Esophagus squamous epithelium (tissue), 4 donors: ENCODE data around the gene LRRN1.

ENCODE experiments used
- POLR2A ChIP-seq, 4 donors: fragments of 450-650 bp; IDR thresholded peaks; one replicate each; pipeline ENCODE4 v1.6.1; 2017; ENCODE audit warnings: antibody characterized with exemption in 4 of 4, mild to moderate bottlenecking in 4 of 4, moderate library complexity in 3 of 4
- TF ChIP-seq, protein P1 (sequence below), 6 experiments: fragments of 450-650 bp in 4 of 6; fragments of 200-600 bp in 2 of 6; sonication (generic) in 2 of 6; IDR thresholded peaks; one replicate each; pipeline ENCODE4 v1.5.1; 2016 to 2019; ENCODE audit warnings: antibody characterized with exemption in 6 of 6, mild to moderate bottlenecking in 4 of 6, moderate library complexity in 4 of 6

DNA sequence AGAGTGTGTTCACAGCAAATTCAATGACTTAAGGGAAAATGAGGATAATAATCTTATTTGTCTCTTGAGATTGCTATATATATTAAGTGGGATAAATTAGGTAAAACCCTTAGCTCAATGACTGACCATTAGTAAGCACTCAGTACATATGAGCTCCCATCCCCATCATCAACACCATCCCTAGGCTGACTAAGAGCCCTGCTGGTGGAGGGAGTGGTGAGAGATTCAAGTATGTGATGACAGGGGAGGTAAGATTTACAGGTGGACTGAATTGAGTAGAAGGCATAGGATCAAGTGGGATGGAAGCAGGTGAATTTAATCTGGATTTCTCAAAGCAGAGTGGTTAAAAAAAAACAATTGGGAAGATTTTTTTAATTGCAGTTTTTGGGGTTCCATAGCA lies 21.0 kb upstream of the LRRN1 start:
- TF ChIP-seq, protein P1, sequence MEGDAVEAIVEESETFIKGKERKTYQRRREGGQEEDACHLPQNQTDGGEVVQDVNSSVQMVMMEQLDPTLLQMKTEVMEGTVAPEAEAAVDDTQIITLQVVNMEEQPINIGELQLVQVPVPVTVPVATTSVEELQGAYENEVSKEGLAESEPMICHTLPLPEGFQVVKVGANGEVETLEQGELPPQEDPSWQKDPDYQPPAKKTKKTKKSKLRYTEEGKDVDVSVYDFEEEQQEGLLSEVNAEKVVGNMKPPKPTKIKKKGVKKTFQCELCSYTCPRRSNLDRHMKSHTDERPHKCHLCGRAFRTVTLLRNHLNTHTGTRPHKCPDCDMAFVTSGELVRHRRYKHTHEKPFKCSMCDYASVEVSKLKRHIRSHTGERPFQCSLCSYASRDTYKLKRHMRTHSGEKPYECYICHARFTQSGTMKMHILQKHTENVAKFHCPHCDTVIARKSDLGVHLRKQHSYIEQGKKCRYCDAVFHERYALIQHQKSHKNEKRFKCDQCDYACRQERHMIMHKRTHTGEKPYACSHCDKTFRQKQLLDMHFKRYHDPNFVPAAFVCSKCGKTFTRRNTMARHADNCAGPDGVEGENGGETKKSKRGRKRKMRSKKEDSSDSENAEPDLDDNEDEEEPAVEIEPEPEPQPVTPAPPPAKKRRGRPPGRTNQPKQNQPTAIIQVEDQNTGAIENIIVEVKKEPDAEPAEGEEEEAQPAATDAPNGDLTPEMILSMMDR (IDR thresholded peaks at IDR 0.05) = no peak
- no peak for TF ChIP-seq POLR2A (IDR thresholded peaks at IDR 0.05)
